ENCODE measurements around the gene SPAG16.

GRCh38 chr2:214410918-214411554 is 1126.8 kb downstream of the SPAG16 start, which contains the start of gene VWC2L:
- TF ChIP-seq, protein P1, sequence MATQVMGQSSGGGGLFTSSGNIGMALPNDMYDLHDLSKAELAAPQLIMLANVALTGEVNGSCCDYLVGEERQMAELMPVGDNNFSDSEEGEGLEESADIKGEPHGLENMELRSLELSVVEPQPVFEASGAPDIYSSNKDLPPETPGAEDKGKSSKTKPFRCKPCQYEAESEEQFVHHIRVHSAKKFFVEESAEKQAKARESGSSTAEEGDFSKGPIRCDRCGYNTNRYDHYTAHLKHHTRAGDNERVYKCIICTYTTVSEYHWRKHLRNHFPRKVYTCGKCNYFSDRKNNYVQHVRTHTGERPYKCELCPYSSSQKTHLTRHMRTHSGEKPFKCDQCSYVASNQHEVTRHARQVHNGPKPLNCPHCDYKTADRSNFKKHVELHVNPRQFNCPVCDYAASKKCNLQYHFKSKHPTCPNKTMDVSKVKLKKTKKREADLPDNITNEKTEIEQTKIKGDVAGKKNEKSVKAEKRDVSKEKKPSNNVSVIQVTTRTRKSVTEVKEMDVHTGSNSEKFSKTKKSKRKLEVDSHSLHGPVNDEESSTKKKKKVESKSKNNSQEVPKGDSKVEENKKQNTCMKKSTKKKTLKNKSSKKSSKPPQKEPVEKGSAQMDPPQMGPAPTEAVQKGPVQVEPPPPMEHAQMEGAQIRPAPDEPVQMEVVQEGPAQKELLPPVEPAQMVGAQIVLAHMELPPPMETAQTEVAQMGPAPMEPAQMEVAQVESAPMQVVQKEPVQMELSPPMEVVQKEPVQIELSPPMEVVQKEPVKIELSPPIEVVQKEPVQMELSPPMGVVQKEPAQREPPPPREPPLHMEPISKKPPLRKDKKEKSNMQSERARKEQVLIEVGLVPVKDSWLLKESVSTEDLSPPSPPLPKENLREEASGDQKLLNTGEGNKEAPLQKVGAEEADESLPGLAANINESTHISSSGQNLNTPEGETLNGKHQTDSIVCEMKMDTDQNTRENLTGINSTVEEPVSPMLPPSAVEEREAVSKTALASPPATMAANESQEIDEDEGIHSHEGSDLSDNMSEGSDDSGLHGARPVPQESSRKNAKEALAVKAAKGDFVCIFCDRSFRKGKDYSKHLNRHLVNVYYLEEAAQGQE (IDR thresholded peaks at IDR 0.05; ENCODE audit: insufficient replicate concordance, low read depth): peak; percentile 98
- TF ChIP-seq CTCF (IDR thresholded peaks at IDR 0.05; ENCODE audit: insufficient read depth, low read length) (no peak), POLR2AphosphoS5 (IDR thresholded peaks at IDR 0.05; ENCODE audit: low read depth) (no peak)

Data from HL-60 (cell line).